GM19455 (cell line): Measurements from ENCODE around the gene ZBP1.

ENCODE experiments used
- ATAC-seq: cut with Tn5 transposase; IDR thresholded peaks from one replicate; pipeline ENCODE4 v1.9.1; 2021; ENCODE audit not compliant: unreplicated experiment

The ZBP1 gene

DNA sequence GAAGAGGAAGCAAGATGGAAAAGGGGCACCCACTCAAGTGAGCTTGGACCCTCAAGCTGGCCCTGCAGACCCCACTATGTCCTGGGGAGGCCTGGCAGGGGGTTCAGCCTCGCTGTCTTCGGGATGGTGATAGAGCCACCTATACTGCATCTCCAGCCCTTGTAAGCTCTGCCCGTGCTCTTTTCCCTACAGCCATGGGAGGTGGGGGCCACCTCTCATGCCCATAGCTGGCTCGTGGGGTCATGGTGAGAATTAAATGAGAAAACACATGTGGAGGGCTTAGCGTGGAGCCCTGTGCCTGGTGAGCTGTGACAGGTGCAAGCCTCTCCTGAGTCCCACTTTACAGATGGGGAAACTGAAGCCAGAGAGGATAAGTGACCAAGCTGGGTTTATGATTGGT lies 31.6 kb downstream of the ZBP1 start:
- no peak for ATAC-seq

DNA sequence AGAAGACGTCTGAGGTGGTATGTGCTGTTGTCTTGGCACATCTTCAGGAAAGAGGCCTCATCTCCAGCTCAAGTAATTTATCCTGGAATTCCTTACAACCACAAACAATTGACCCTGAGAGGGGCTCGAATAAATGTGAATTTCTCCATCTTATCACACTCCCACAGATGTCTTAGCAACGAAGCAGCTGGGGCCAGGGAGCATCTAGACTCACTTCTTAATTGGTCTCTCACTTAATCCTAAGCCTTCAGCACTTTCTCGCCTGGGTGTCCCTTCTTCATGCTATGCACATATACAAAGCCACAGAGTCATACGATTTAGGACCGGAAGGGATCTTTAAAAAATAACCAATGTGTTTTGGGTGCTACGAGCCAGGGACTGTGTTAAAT lies 32.2 kb downstream of the ZBP1 start:
- no peak for ATAC-seq

DNA sequence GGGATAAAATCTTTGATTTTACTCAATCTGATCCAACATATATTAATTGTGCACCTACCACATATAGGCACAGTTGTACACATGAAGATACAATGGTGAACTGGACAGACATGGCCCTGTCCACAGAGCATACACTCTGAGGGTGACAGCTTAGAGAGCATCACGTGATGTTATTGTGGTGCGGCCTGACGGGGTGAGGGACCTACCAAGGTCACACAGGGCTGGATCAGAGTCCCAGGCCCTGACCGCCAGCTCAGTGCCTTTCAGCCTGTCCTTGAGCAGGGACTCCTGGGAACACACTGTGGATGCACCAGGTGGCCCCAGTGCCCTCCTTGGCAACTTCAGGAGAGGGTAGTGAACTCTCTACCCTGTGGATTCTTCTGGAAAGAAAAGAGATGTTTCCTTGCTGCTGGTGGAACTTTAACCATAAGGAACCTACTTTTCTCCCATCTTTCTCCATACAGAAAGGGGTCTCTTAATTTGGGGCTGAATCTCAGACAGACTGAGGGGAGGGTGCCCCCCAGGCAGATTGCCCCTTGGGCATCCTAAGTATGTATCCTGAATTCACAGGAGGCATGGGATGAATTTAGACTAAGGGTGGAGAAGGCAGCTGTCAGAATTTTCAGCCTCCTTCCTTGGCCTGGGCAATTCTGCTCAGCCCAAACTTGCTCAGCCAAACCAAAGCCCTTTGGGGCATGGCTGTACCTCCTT lies 32.8 kb downstream of the ZBP1 start:
- ATAC-seq, result no peak

DNA sequence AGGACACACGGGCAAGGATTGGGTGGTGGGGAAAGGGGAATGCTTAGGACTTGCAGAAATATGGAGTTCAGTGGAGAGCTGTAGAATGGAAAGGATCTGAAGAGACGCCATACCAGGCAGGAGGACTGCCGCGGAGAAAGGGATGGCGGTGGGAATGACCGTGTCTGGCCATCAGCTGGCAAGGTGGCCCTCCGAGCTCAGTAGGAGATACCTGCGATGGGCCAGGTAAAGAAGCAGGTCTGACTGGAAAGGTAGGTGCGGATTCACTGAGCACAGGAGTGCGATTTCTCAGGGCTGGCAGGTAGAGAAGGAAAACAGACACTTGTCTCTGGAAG lies 33.3 kb downstream of the ZBP1 start:
- ATAC-seq, result no peak

DNA sequence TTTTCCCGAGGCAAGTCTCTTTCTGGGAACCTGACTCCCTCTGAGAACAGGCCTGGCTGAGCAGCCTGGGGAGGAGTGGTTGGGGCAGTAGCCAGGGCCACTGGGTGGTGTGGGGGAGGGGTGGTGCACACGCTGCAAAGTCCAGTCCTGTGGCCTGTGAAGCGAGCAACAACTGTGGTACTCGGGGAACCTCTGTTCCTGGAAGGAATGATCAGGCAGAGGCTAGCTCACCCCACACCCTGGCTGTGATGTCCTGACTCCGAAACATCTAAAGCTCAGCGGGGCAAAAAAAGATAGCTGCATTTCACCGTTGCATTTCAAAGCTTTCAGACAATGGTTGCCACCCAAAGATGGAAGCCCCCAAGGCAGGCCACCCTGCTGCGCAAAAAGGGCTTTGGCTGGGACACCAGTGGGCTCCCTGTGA lies 33.8 kb downstream of the ZBP1 start:
- no peak for ATAC-seq

DNA sequence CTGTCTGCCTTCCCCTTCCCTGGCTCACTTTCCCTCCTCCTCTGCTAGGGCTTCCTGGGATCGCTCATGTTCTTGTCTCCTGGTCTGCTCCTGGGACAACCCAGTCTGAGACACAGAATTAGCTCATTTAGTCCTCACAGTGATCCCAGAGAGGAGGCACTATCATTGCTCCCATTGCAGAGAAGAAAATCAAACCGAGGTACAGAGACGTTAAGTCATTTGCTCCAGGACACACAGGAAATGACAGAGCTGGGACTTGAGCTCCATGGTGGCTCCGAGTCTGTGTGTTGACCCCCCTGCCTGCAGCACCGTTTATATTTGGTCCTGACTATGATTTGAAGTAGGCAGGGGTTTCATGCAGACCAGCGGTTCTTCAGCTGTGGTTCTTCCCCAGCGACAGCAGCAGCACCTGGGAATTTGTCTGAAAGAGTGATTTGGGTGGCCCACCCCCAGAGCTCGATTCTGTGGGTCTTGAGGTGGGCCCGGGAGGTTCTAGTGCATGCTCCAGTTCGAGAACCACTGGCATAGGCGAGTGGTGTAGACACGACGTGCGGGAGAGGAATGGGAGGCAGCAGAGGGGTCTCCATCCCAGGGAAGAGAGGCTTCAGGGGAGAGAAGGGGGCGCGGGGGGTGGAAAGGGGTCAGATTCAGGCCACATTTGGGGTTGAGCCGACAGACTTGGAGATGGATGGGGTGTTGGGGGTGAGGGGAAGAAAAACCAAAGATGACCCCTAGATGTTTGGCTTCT lies 34.6 kb downstream of the ZBP1 start:
- no peak for ATAC-seq

DNA sequence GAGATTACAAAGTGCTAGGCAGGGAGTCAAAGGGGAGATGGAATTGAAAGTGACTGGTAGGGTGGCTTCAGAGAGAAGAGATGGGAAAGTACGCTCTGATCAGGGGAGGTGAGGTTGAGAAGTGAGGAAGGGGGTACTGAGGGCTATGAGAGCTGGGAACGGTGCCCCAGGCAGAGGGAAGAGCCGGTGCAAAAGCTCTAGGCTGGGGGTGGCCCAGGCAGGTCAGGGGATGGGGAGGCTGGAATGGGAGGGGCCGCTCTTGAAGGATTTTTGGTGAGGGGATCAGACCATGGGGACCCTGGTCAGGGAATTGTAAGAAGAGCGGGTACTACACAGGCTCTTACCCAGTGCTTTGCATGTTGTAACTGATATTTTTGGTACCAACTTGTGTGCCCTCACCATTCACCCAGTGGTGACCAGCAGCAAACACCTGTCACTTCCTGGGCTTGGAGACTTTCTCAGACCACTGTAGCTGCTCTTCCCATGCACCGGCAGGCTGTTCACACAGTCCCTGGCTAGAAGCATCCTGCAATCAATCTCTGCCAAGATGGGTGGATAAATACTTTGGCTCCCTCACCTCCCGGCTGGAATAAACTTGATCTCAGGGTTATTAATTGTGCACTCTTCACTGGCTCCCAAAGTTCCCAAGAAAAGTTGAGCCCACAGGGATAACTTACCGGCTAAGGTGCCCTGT lies 35.3 kb downstream of the ZBP1 start:
- no peak for ATAC-seq

DNA sequence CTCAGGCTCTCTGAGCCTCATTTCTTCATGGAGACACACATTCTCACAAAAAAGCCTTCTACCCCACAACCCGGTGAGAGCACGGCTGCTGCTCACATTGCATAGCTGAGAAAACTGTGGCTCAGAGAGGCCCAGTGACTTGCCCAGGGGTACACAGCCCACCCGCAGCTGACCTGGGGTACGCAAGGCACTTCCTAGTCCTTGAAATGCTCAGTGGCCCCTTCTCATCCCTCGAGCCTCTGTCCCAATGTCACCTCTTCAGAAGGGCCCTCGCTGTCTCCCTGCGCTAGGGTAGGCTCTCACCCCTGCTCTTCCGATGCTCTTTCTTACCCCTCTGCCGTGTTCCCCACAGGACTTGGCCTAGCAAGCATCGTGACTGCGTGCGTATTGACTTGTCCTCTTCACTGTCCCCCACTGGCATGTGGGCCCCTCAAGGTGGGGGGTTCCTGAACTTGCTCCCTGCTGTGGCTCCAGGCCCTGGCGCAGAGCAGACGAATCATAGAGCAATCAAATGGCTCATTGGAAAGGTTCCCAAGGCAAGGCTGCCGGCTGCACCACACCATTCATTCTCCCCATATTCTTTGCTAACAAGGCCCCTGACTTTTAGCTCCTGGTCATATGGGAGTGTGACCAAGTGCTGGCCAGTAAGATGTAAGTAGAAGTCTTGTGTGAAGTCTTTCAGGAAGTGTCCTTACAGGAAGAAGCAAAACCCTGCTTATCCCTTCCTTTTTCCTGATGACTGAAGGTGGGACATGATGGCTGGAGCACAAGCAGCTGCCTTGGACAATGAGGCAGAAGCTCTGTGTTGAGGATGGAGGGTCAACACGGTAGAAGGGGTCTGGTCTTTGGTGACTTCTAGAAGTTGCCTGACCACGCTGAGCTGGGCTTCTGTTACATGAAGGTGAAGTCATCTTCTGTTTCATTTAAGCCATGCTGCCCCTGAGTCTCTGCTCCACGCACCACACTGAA lies 36.7 kb downstream of the ZBP1 start:
- no peak for ATAC-seq

DNA sequence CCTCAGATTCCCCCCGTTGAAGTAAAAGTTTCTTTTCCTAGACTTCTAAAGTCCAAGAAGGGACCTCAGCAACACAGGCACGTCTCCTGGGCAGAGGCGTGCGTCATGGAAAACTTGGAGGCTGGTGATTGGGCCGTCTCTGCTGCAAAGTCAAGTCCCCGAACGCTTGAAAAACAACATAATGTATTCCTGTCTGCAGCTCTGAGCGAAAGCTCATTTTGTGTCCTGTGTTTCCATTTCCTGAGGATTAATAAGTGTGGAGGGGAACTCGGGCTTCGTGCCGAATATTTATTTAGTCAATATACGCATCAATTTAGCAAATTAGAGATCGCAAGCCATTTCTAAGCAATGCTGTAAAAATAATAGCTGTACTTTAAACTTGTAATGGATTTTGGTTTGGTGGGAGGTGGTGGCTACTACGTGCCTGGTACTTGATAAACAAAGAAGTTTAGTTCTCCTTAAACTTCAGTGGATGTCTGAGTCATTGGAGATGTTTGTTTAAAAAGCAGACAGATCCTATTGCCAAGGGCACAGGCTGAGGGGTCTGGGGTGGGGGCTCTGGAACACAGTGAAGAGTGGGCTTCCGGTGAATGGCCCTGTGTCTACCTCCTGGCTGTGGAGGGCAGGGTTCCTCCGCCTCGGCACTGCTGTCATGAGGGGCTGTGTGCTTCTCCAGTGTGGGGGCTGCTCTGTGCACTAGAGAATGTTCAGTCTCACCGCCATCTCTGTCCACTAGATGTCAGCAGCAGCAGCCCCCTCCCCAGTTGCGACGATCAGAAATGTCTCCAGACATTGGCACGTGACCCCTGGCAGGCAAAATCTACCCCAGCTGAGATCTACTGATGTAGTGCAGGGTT lies 37.6 kb downstream of the ZBP1 start:
- no peak for ATAC-seq

DNA sequence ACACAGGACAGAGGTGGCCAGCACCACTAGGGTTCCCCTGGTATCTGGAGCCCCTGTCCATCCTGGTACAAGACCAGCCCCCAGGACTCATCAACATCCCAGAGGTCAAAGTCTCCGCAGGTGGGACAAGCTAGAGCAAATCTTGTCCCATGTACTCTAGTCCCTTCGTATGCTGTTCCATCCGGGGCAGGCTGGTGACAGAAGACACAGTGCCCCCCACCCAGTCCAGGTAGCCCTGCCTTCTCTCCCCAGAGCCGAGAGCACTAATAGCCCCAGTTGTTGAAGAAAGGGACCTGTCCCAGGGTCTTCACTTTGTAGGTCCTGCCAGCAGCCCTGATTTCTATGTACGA lies 38.2 kb downstream of the ZBP1 start:
- no peak for ATAC-seq

DNA sequence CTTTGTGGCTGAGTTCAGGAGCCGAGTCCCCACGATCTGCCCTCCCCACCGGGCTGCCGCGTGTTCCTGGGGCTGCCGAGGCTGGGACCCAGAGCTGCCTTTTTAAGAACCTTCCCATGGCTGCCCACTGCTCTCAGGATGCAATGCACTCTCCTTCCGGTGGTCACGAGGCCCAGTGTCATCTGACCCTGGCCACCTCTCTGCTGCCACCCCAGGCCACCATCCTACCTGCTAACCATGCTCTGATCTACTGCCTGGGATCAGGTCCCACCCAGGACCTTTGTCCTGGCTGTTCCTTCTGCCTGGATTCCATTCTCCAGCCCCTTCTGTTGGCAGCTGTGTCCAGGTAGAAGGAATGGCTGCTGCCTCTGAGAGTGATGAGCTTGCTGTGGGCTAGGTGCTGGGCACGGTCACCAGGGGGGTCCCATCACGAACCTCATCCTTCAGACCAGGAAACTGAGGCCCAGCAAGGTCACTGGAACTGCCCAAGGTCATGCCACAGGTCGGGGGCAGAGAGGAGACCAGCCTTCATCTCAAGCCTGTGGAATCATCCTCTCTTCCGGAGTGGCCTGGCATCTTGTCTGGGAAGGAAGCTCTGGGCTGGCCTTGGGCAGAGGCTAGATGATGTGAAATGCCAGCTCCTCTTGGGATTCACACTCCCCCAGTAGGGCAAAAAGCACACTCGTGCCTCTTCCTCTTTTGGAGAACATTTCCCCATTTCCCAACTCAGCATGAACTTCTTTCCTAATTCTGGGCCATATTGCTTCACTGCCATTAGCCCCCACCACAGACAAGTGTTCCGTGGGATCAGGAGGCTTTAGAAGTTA lies 38.8 kb downstream of the ZBP1 start:
- ATAC-seq, result no peak

DNA sequence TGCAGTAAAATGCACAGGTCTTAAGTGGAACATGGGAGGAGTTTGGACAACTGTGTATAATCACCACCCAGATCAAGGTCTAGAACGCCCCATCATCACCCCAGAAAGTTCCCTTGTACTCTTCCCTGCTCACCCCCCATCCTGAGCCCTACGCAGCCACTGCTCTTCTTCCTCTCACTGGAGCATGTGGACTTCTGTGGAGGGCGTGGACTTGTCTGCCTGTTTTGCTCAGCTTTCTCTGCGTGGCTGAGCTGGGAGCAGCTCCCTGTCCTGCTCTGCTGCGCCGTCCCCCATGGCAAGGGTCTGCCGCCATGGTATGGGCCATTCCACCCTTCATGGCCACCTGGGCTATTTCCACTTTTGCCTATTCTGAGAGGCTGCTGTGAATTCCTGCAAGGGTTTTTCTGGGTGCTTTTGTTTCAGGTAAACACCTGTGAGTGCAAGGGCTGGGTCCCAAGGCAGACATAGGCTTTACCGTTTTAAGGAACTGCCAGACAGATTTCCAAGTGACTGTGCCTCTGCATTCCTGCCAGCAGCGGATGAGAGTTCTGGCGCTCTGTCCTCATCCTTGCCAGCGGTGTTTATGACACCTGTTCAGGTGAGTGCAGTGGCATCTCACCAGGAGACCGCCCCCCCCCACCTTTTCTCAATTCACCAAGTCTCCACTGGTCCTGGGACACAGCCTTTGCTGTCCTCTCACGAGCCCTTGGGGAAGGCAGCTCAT lies 39.6 kb downstream of the ZBP1 start:
- no peak for ATAC-seq

DNA sequence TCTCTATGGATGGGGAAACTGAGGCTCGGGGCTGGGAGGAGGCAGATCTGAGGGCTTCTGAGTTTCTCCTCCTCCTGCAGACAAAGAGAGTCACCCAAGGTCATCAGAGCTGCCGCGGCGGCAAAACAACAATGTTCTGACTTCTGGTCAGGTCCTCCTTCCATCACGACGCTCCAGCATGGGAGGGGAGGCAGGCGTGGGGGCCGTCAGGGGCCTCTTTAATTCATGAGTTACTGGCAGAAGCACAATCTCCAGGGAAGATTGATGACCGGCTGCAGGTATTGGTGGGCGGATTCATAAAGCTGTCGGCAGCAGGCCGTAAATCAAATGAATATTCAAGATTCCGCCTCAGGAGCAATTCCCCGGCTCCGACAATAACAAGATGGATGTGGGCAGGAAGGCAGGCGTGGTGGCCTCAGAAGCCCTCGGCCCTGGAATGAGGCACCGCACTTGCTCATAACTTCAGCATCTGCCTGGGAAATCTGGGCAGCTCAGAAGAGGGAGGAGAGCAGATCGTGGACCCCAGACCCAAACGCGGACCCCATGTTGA lies 40.3 kb downstream of the ZBP1 start:
- ATAC-seq, result no peak

DNA sequence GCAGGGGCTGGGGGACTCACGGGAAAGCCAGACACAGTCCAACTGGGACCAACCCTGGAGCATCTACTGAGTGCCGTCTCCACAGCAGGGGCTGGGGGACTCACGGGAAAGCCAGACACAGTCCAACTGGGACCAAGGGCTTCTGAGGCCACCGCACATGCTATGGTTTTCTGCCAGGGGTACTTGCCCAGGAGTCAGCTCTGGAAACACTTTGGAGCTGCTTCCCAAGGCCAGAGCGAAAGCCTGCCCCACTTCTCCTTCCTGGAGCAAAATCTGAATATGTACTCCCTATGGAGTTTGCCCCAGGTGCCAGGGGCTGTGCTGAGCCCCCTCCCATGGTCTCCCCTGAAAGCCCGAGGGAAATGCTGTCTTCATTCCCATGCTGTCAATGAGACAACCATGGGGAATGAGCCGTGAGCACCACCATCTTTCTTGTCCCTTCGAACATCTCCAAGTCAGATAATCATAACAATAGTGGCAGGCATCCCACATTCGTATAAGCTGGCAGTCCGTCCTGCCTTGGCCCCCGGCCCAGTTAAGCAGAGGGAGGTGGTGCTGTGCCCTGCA lies 40.8 kb downstream of the ZBP1 start:
- ATAC-seq, result no peak

DNA sequence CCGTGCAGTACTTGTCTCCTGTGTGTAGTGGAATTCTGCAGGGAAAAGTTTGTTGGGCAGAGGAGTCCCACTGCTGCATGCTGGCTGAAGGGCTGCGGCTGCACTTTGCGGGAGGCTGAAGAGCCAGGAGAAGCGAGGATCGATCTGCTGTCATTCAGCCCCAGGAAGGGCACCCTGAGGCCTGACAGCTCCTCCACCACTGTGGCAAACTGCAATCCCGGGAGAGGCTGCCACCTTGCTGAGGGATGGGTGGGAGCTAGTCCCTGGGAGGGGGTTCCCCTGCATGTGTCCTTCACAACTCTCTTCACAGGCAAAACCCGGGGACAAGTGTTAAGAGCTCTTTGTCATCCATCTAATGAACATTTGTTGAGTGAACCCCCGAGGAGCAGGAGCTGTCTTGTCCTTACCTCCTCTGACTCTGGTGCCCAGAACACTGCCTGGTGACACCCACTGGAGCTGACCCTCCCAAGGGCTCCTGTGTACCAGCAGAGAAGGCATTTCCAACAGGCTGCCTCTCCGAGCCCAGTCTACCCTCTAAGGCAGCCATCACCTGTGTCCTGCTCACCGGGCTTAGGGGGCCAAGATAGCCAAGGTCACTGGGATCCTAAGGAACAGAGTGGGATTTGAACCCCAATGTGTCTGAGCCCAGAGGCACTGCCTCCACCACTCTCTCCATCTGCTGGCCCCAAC lies 41.6 kb downstream of the ZBP1 start:
- no peak for ATAC-seq

DNA sequence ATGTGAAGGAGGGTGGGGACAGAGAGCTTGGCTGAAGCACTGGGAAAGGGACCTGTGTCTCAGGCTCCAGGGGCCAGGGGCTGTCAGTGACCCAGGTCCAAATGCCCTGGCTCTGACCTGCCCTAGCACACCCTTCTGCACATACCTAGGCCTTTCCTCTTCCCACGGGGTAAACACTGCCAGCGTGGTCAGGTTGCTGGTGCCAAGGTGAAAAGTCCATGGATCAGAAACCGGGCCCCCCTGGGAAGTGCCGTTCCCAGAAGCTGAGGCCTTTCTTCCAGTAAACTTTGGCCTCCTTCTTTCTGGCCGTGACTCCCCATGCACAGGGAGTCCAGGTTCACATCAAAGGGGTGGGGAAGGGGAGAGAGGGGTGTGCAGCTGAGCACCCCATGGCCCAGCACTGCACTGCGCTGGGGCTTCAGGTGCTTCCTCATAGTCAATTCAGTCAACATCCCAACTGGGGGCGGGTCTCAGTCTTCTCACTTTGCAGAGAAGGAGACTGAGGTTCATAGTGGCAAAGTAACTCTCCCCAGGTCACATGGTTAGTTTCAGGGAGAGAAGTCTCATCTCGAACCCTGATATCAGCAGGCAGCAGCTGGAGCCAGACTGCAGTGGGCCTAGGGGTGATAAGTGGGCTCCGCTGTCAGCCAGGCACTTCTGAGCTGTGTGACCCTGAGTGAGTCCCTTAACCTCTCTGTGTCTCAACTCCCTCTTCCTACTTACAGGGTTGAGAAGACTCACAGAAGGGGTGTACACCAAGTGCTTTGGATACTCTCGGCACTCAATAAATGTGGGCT lies 42.3 kb downstream of the ZBP1 start:
- ATAC-seq, result no peak
